Neutrophil (primary cell): ENCODE data around the gene OR51Q1.

Experiments
- H3K27ac ChIP-seq: fragments of 200-600 bp; sonication (generic); 2 replicates; pipeline ENCODE4 v1.5.1; 2016; ENCODE audit warnings: mild to moderate bottlenecking, moderate library complexity
- H3K27me3 ChIP-seq: fragments of 200-600 bp; sonication (generic); 2 replicates; pipeline ENCODE4 v1.6.0; 2016; ENCODE audit warnings: mild to moderate bottlenecking
- H3K36me3 ChIP-seq: fragments of 200-600 bp; sonication (generic); 2 replicates; pipeline ENCODE4 v1.5.1; 2017
- H3K4me1 ChIP-seq, 2 experiments: fragments of 200-600 bp in 1 of 2; sonication (generic) in 1 of 2; 1 replicate in 1 of 2; 2 replicates in 1 of 2; pipeline versions ENCODE4 v1.5.1 to v1.6.1; 2013 to 2016; ENCODE audit warnings: low read depth in 1 of 2, low read length in 1 of 2, mild to moderate bottlenecking in 1 of 2, moderate library complexity in 1 of 2; ENCODE audit not compliant: control insufficient read depth in 1 of 2, insufficient read depth in 1 of 2
- H3K4me3 ChIP-seq, 2 experiments: fragments of 200-600 bp in 1 of 2; sonication (generic) in 1 of 2; 1 replicate in 1 of 2; 2 replicates in 1 of 2; pipeline ENCODE4 v1.5.1; 2013 to 2016; ENCODE audit warnings: low read depth in 1 of 2, low read length in 1 of 2, mild to moderate bottlenecking in 1 of 2, moderate library complexity in 1 of 2
- H3K9me3 ChIP-seq: fragments of 200-600 bp; sonication (generic); 2 replicates; pipeline ENCODE4 v1.5.1; 2016
- TF ChIP-seq, protein P1 (sequence below): fragments of 200-600 bp; sonication (generic); IDR thresholded peaks from 2 replicates; pipeline ENCODE4 v1.5.1; 2016; ENCODE audit warnings: antibody characterized with exemption

The OR51Q1 gene

GRCh38 chr11:5443835-5444393, 22.0 kb downstream of the OR51Q1 start:
- H3K27me3 ChIP-seq: no peaks in the 10 kb centered on the region
- no peak overlapping the region for H3K4me3 ChIP-seq
- TF ChIP-seq, protein P1, sequence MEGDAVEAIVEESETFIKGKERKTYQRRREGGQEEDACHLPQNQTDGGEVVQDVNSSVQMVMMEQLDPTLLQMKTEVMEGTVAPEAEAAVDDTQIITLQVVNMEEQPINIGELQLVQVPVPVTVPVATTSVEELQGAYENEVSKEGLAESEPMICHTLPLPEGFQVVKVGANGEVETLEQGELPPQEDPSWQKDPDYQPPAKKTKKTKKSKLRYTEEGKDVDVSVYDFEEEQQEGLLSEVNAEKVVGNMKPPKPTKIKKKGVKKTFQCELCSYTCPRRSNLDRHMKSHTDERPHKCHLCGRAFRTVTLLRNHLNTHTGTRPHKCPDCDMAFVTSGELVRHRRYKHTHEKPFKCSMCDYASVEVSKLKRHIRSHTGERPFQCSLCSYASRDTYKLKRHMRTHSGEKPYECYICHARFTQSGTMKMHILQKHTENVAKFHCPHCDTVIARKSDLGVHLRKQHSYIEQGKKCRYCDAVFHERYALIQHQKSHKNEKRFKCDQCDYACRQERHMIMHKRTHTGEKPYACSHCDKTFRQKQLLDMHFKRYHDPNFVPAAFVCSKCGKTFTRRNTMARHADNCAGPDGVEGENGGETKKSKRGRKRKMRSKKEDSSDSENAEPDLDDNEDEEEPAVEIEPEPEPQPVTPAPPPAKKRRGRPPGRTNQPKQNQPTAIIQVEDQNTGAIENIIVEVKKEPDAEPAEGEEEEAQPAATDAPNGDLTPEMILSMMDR: no peak
- H3K4me1 ChIP-seq: peaks cover 0 to 6% of the 10 kb centered on the region in 2 experiments
- H3K9me3 ChIP-seq: no peaks in the 10 kb centered on the region
- H3K36me3 ChIP-seq: no peaks in the 10 kb centered on the region
- H3K27ac ChIP-seq: no peak overlapping the region

- Histone ChIP-seq H3K36me3 (no peaks in the 10 kb centered on the region), H3K27ac (no peak within 1 kb of the TSS), H3K4me1 (no peaks in the 10 kb centered on the region)
These were observed 27.1 kb downstream of the OR51Q1 start, which contains the start of gene OR51I2 for GRCh38 chr11:5449023-5449422. Gene OR51I2 (plus strand): TSS chr11:5449323. CDS start chr11:5453489, 4,166 bp downstream.

GRCh38 chr11:5449432-5449831, 27.5 kb downstream of the OR51Q1 start:
- Histone ChIP-seq H3K4me3 (no peak overlapping the region), H3K27me3 (no peaks in the 10 kb centered on the region), H3K27ac (no peak overlapping the region), H3K9me3 (no peaks in the 10 kb centered on the region), H3K36me3 (no peaks in the 10 kb centered on the region), H3K4me1 (no peaks in the 10 kb centered on the region)
- TF ChIP-seq, protein P1: no peak

More at GRCh38 chr11:5449023-5449422, 27.1 kb downstream of the OR51Q1 start, which contains the start of gene OR51I2:
- no peaks in the 10 kb centered on the region for H3K9me3 ChIP-seq
- H3K4me3 ChIP-seq: no peak within 1 kb of the TSS
- TF ChIP-seq, protein P1: no peak
- H3K27me3 ChIP-seq: no peaks in the 10 kb centered on the region

GRCh38 chr11:5460983-5461621, 39.2 kb downstream of the OR51Q1 start:
- H3K27ac ChIP-seq: no peak overlapping the region
- no peaks in the 10 kb centered on the region for H3K36me3 ChIP-seq
- H3K27me3 ChIP-seq: no peaks in the 10 kb centered on the region
- no peaks in the 10 kb centered on the region for H3K9me3 ChIP-seq
- no peaks in the 10 kb centered on the region for H3K4me1 ChIP-seq
- TF ChIP-seq, protein P1: no peak
- no peak overlapping the region for H3K4me3 ChIP-seq

GRCh38 chr11:5467527-5467926, 45.6 kb downstream of the OR51Q1 start:
- Histone ChIP-seq H3K4me3 (no peak overlapping the region), H3K4me1 (peaks cover 0 to 10% of the 10 kb centered on the region in 2 experiments), H3K27ac (no peak overlapping the region), H3K27me3 (peaks cover 13% of the 10 kb centered on the region), H3K36me3 (no peaks in the 10 kb centered on the region), H3K9me3 (no peaks in the 10 kb centered on the region)
- TF ChIP-seq, protein P1: no peak
